Loucy (cell line): Measurements from ENCODE around the gene RAB11FIP5.

Experiments used
- CTCF ChIP-seq: fragments of 200-600 bp; sonication (generic); conservative IDR thresholded peaks from 2 replicates; pipeline ENCODE4 v1.5.1; 2014; ENCODE audit warnings: mild to moderate bottlenecking, antibody characterized with exemption, low read length
- EZH2phosphoT487 ChIP-seq: fragments of 200-600 bp; IDR thresholded peaks from 2 replicates; pipeline ENCODE4 v1.6.1; 2018; ENCODE audit warnings: antibody characterized with exemption, mild to moderate bottlenecking, moderate library complexity, borderline replicate concordance

- TF ChIP-seq CTCF (no peak), EZH2phosphoT487 (no peak)
Observed at GRCh38 chr2:73105511-73105971, 7.2 kb downstream of the RAB11FIP5 start.
